ENCODE measurements around the gene SRPRB. TPM values are rescaled to one million over a fixed set of nuclear protein-coding genes. Genes with fewer than 3 reads are reported as not detected.

Gene SRPRB
- total and polyA plus RNA-seq, 2 donors (not counting 3 experiments of a cell fraction or from before 2014, with no cell fraction given) = 22.7 to 69.2 TPM

DNA sequence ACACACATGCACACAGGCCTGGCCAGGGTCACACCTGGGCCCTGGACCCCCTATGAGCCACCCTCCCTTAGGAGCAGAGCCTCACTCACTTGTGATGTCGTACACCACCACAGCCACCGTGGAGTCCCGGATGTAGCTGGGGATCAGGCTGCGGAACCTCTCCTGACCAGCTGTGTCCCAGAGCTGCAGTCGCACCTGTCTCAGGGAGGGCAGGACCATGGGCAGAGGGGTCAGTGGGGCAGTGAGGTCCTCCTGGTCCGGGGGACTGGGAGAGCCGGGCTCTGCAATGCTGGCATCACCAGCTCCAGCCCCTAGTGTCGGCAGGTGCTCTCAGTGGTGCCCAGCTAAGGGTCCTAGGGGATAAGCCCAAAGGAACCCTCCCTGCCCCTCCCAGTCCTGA, 35.6 kb downstream of the SRPRB start:
- Histone ChIP-seq H3K27ac (ENCODE audit: insufficient read depth, low read depth, low read length) (no peak overlapping the region), H3K4me2 (ENCODE audit: insufficient read depth, low read length) (no peak overlapping the region), H3K4me3 (replicated peaks in 1 of 3; ENCODE audit: insufficient read depth in 1 of 3, low read depth in 1 of 3, low read length in 3 of 3) (no peak overlapping the region), H4K20me1 (replicated peaks; ENCODE audit: control insufficient read depth, extremely low read depth, insufficient read depth, low read length) (no peaks in the 10 kb centered on the region), H3K79me2 (ENCODE audit: control insufficient read depth, insufficient read depth, low read length) (no peaks in the 10 kb centered on the region), H3K9me3 (replicated peaks; ENCODE audit: control insufficient read depth, insufficient read depth, low read length) (no peaks in the 10 kb centered on the region), H3K9ac (replicated peaks; ENCODE audit: extremely low read depth, insufficient read depth, low read length) (no peak overlapping the region), H3K27me3 (ENCODE audit: control insufficient read depth in 2 of 2, insufficient read depth in 2 of 2, low read length in 2 of 2) (peaks cover 0 to 2% of the 10 kb centered on the region in 2 experiments), H3K36me3 (ENCODE audit: control insufficient read depth in 2 of 2, extremely low read depth in 1 of 2, insufficient read depth in 2 of 2, low read length in 2 of 2) (no peaks in the 10 kb centered on the region), H2AFZ (ENCODE audit: low read depth, low read length) (no peak overlapping the region), H3K4me1 (ENCODE audit: control insufficient read depth, extremely low read depth, insufficient read depth, low read length) (no peaks in the 10 kb centered on the region), H3K9me1 (replicated peaks; ENCODE audit: control insufficient read depth, extremely low read depth, insufficient read depth, low read length) (no peaks in the 10 kb centered on the region)
- dilution Hi-C loops (cut with MboI; ENCODE audit: extremely low pct_ligation_motif_present, low sequenced_read_pairs) = no loop called here
- DNase-seq (ENCODE audit: low read depth, low spot score) = no peak
- POLR2A ChIA-PET = no interaction called here
- FAIRE-seq = no peak
- intact Hi-C loops (cut with micrococcal nuclease) = no loop called here
- no TSS peak for BruUV-seq (replicated peaks)
- TF ChIP-seq POLR2AphosphoS5 (IDR thresholded peaks at IDR 0.05; ENCODE audit: insufficient read depth, low read depth, low read length) (no peak), JUN (IDR thresholded peaks at IDR 0.05; ENCODE audit: borderline replicate concordance, insufficient read depth, insufficient read length, low read depth) (no peak), GATA2 (IDR thresholded peaks at IDR 0.05; ENCODE audit: insufficient read depth, insufficient read length, low read depth, low read length) (no peak), POLR2A (IDR thresholded peaks at IDR 0.05; ENCODE audit: low read depth, low read length) (no peak), FOS (IDR thresholded peaks at IDR 0.05; ENCODE audit: borderline replicate concordance, insufficient read depth, low read length) (no peak), EZH2 (IDR thresholded peaks at IDR 0.05; ENCODE audit: borderline replicate concordance, low read depth, low read length, severe bottlenecking) (no peak), MYC (IDR thresholded peaks at IDR 0.05; ENCODE audit: low read depth, low read length) (no peak)
- TF ChIP-seq, protein P1, sequence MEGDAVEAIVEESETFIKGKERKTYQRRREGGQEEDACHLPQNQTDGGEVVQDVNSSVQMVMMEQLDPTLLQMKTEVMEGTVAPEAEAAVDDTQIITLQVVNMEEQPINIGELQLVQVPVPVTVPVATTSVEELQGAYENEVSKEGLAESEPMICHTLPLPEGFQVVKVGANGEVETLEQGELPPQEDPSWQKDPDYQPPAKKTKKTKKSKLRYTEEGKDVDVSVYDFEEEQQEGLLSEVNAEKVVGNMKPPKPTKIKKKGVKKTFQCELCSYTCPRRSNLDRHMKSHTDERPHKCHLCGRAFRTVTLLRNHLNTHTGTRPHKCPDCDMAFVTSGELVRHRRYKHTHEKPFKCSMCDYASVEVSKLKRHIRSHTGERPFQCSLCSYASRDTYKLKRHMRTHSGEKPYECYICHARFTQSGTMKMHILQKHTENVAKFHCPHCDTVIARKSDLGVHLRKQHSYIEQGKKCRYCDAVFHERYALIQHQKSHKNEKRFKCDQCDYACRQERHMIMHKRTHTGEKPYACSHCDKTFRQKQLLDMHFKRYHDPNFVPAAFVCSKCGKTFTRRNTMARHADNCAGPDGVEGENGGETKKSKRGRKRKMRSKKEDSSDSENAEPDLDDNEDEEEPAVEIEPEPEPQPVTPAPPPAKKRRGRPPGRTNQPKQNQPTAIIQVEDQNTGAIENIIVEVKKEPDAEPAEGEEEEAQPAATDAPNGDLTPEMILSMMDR (IDR thresholded peaks at IDR 0.05; ENCODE audit: extremely low read depth in 1 of 2, insufficient read depth in 1 of 2, low read depth in 1 of 2, low read length in 2 of 2) = no peak
- TF ChIP-seq, protein P2, sequence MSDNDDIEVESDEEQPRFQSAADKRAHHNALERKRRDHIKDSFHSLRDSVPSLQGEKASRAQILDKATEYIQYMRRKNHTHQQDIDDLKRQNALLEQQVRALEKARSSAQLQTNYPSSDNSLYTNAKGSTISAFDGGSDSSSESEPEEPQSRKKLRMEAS (IDR thresholded peaks at IDR 0.05; ENCODE audit: insufficient read depth, insufficient read length) = no peak
- CTCF ChIA-PET = interaction anchor here (1.0 to 1.3 kb wide), 2 partner anchors 18 to 78 kb away, joined by 3 to 5 read pairs; no protein-coding TSS in a partner anchor
